Raji (cell line): Measurements from ENCODE around the gene SETD3.

Source experiments
- POLR2A ChIP-seq: IDR thresholded peaks from 2 replicates; pipeline ENCODE4 v1.6.1; 2011; ENCODE audit warnings: low read depth, low read length, control low read depth; ENCODE audit not compliant: insufficient read depth

Gene SETD3

DNA sequence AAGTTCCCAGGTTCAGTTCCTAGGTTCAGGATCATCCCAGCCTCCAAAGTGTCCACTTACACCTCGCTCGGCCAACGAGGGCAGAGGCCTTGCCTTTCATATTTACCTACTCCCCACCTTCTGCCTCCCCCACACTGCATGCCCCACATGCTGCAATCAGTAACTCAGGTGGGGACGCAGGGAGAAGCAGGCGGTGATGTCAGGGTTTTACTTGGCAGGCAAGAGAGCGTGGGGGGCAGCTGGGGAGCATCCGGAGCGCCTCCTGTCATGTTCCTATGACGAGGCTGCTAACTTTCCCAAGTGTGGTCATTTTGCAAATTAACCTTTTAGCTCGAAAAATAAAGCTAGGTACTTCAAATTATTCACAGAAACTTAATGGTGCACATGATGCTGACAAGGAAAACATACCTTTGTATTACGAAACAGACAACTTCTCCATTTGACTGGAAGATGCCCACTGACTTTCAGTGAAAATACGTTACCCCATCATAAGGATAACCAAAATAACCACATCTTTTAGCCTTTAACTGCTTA, 53.8 kb downstream of the SETD3 start:
- no peak for TF ChIP-seq POLR2A

GRCh38 chr14:99426265-99426664, 54.4 kb downstream of the SETD3 start:
- no peak for TF ChIP-seq POLR2A

- TF ChIP-seq POLR2A = no peak
Measured at GRCh38 chr14:99425272-99425681, 55.4 kb downstream of the SETD3 start.

GRCh38 chr14:99424306-99424877, 56.3 kb downstream of the SETD3 start:
- TF ChIP-seq POLR2A = no peak

DNA sequence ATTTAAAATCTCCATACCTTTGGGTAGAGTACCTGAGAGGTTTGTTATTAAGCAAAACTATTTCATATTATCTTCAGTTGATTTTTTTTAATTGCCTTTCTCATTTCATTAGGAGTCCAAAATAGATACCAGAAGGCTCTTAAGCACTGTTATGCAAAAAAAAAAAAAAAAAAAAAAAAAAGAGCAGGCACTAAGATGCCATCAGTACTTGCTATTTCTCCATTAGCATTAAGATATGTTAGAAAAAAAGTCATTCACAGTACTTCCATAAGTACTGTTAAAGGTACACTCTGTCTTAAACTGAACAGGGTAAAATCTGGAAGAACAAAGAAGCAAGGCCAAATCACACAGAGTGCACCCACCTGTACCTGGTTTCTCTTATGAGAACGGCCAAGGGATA, 57.2 kb downstream of the SETD3 start:
- TF ChIP-seq POLR2A = no peak

- TF ChIP-seq POLR2A = no peak
Measured at GRCh38 chr14:99422228-99423010, 58.2 kb downstream of the SETD3 start.

DNA sequence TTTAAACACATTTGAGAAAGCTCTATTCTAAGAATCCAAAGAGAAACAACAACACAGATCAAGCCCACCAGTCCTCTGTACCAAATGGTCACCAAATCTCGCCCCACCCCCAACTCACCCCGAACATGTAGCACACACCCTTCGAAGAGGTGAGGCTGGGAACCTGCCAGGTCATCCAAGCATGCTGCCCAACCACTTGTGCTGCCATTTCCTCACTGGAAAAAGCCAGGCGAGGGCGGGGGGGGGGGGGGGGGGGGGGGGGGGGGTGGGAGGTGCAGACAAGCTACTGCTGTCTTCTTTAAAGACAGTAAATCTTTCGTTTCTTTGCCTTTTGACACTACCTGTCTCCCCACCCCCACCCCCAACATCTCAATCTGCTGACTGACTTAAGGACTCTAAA, 59.9 kb downstream of the SETD3 start:
- no peak for TF ChIP-seq POLR2A

DNA sequence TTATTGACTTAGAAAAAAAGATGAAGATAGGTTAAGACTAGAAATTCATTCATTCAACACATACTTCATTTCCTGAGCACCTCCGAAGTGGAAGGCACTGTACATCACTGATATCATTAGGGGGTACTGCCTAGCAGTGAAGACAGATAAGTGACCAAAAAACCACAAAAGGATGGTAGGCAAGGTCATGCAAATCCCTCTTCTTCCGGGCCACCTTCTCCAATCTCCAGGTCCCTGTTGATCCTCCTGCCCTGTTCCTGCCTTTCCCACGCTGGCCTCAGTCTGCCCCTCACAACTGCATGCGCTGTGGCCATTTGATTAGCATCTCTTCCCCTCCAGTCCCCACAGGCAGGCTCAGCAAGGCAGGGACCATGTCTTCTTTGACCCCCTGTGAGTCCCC, 60.8 kb downstream of the SETD3 start:
- no peak for TF ChIP-seq POLR2A

DNA sequence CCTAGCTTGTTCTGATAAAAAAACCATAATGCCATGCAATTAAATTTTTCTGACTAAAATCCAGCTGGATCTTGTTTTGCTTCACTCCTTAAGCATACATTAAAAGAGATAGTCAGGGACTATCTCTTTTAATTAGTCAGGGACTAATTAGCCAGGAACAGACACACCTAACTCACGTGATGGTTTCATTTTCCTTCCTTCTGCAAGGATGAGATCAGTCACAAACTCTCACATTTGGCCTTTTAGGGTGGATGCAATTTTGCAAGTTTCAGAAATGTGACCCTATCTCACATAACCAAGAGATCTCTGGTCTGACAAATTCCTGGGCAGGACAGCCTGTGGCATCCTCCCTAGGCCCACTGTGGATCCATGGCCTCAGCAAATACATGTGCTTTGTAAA, 62.4 kb downstream of the SETD3 start:
- no peak for TF ChIP-seq POLR2A

DNA sequence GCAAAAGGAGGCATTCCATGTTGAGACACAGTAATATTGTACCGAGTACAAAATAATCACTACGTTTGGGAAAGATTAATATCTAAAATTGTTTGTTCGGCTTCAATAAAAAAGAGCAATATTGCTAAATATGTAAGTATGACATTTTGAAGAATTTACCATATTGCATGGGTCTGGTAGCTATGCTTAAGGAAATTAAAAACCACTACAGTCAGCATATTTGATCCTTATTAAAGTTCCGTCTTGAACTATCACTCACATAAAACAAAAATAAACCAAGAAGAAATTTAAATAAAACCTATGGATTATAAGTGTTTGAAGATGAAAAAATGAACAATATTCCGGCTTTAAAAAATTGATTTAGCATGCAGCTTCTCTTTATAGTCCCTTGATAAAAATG, 63.8 kb downstream of the SETD3 start:
- no peak for TF ChIP-seq POLR2A

GRCh38 chr14:99415496-99416281, 65.0 kb downstream of the SETD3 start:
- TF ChIP-seq POLR2A = no peak

DNA sequence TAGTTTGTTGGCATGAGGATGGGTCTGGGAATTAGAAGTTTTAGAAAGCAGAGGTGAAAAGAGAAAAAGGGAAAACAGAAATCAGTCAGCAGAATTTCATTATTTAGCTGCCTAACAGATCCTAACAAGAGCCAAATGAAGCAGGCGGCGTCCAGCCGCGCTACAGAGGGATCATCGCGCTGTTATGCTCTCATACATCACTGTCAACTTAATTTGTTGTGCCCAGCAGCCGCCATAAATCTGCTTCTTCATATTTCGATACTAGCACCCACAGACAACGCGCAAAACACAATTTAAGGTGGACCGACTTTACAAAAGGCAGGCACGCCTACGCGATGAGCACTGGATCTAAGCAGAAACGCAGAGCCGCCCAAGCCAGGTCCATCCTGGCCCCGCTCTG, 66.7 kb downstream of the SETD3 start:
- TF ChIP-seq POLR2A = no peak

DNA sequence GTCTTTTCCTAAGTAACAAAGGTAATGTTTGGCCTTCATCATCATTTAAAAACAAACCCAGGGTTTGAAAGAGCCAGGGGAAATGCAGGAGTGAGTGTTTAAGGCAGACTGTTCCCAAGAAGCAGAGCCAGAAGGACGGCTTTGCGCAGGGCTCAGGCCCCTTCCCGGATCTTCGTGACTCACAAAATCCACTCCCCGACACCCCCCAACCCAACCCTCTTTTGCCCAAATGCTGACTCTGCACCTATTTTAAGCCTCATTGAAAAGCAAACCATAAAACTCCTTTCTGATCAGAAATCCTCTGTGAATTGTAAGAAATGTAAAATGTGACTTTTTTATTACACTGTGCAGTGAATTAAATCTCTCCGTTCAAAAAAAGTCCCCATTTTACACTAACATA, 67.5 kb downstream of the SETD3 start:
- no peak for TF ChIP-seq POLR2A

- no peak for TF ChIP-seq POLR2A
Measured at GRCh38 chr14:99412117-99413061, 68.3 kb downstream of the SETD3 start.

DNA sequence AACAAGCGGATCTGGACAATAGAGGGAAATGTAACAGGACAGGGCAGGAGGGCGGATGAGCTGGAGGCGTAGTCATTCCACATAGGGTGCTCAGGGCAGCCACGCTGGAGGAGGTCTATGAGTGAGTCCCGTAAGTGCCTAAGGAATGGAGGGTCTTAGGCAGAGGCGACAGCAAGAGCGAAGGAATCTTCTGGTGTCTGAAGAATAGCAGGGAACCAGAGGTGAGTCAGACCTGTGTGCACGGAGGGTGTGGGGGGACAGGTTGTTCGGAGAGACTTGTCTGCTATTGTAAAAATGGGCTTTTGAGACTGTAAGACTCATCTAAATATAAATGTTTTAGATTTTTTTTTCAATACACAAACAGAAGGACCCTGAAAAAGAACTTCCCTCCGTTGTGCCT, 70.6 kb downstream of the SETD3 start:
- no peak for TF ChIP-seq POLR2A
